GM18507 (cell line): ENCODE results near the gene HSD17B12.

Experiments
- DNase-seq: peaks from one replicate; pipeline ENCODE4 v3.0.0; 2011; ENCODE audit warnings: low read depth; ENCODE audit not compliant: insufficient read length; ENCODE audit errors: extremely low spot score
- FAIRE-seq: peaks from 2 replicates; lab custom pipeline; 2011; peaks lifted over from hg19 to GRCh38; lab: Jason Lieb, UNC

The HSD17B12 gene

GRCh38 chr11:43899094-43899493 is 218.6 kb downstream of the HSD17B12 start:
- FAIRE-seq, result no peak
- DNase-seq, result no peak

DNA sequence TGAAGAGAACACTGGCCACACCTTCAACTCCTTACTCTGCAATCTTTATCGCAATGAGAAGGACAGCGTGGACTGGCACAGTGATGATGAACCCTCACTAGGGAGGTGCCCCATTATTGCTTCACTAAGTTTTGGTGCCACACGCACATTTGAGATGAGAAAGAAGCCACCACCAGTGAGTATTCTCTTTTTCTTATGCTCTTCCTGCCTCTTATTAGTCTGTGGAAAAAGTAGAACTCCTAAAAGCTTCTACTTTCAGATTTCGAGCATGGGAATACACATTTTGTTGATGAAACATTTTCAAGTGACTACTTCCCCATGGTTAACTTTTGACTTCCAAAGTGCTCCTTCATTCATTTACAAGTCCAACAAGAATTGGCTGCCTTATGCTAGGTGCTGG is 221.0 kb downstream of the HSD17B12 start:
- DNase-seq (no peak), FAIRE-seq (no peak)

GRCh38 chr11:43903078-43903477 is 222.5 kb downstream of the HSD17B12 start:
- no peak for FAIRE-seq
- no peak for DNase-seq

DNA sequence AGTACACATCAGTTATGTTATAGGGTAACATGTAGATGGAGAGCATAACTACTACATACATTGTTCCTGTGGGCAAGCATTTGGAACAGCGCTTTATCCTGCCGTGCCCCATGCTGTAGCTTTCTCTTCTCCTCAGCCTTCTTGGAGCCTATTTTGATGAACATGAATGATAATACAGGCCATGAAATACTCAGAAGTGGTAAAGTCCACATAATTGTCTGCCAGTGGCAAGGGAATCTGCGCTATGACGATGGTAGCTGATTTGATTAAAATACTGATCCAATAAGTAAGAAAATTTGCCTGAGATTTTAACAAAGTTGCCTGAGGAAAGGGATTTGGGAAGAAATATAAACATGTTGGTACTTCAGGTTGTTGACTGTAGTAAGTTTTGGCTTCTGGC is 223.4 kb downstream of the HSD17B12 start:
- DNase-seq (no peak), FAIRE-seq (no peak)

GRCh38 chr11:43904742-43905535 is 224.4 kb downstream of the HSD17B12 start:
- FAIRE-seq (no peak), DNase-seq (no peak)

DNA sequence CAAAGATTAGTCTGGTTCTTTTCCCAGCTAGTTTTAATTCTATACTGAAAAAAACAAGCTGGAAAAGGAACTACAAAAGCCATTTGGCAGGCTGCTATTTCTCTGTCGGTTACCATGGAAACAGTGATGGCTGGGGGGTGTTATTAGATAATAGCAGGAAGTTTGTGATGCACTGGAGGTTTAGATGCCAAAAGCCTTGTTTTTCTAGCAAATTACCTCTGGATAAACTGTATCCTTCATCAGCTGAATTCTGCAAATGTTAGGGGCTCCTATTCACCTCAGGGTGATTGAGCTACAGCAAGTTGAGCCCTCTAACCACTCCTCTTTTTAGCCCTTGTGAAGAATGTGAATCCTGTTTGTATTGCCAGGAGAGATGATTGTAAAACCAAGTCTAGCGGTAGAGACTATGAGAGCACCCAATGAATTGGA is 225.3 kb downstream of the HSD17B12 start:
- FAIRE-seq, result no peak
- DNase-seq, result no peak
